Activated T-cell treated with anti-CD3 and anti-CD28 coated beads, Interleukin-2, amount 50 U/mL, for 4 hours (primary cell): ENCODE data around the gene CEP128. TPM values are rescaled to one million over a fixed set of nuclear protein-coding genes. Genes with fewer than 3 reads are reported as not detected.
"Not testable (repeated sequence)": the region's sequence is repeated elsewhere in the genome, so short reads cannot be mapped to it uniquely, and the experiment has no call there.

Source experiments
- ATAC-seq, 2 donors: fragments of 200-7000 bp; cut with Tn5 transposase; one replicate each; pipeline ENCODE4 v1.10.0; 2021
- DNase-seq: peaks from one replicate; pipeline ENCODE4 v3.0.0-alpha.2; 2020
- H3K27me3 Mint-ChIP-seq: one replicate; pipeline ENCODE4 v1.8.0; 2021; ENCODE audit warnings: low read depth, mixed read lengths
- H3K36me3 Mint-ChIP-seq: one replicate; pipeline ENCODE4 v1.8.0; 2022; ENCODE audit warnings: mixed read lengths; ENCODE audit not compliant: insufficient read depth
- H3K4me1 Mint-ChIP-seq: one replicate; pipeline ENCODE4 v1.8.0; 2021; ENCODE audit warnings: low read depth, mixed read lengths
- H3K4me3 Mint-ChIP-seq: one replicate; pipeline ENCODE4 v1.8.0; 2021; ENCODE audit warnings: mild to moderate bottlenecking, moderate library complexity, mixed read lengths
- H3K9me3 Mint-ChIP-seq: one replicate; pipeline ENCODE4 v1.8.0; 2021; ENCODE audit warnings: mixed read lengths
- total RNA-seq, 3 donors: library from RNA; stranded (reverse); gene quantifications; one replicate each; pipeline ENCODE4 v1.2.1, GENCODE V29; 2021

CEP128 gene
- total RNA-seq, 3 donors from 2014 or later, result 17.1 to 22.7 (median 21.2) TPM

- Mint-ChIP-seq H3K4me3 (peak overlapping the region; percentile 42), H3K4me1 (peaks cover 24% of the 10 kb centered on the region), H3K36me3 (peaks cover 2% of the 10 kb centered on the region), H3K9me3 (no peaks in the 10 kb centered on the region), H3K27me3 (no peaks in the 10 kb centered on the region)
- no peak for DNase-seq
- ATAC-seq, result no peak
Measured at GRCh38 chr14:80940146-80940545, 1.4 kb downstream of the CEP128 start.

DNA sequence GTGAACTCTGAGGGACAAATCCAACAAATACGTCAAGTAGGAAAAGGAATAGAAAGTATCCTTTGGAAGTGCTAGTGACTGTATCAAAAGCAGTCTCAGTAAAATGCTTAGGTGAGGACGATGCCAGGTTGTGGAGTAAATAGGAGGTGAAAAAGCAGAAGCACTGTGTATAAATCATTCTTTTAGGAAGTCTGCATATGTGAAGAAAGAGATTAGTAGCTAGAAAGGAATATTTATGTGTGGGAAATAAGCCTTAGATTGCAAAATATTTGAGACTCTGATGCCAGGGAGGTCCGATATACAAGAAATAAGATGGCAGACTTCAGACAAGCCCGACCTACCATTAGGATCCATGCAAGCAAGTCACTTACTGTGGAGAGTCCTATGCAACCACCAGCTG, 7.9 kb downstream of the CEP128 start:
- DNase-seq, result no peak
- peaks cover 5% of the 10 kb centered on the region for H3K9me3 Mint-ChIP-seq
- no peak overlapping the region for H3K4me3 Mint-ChIP-seq
- no peaks in the 10 kb centered on the region for H3K27me3 Mint-ChIP-seq
- H3K4me1 Mint-ChIP-seq, result peaks cover 41% of the 10 kb centered on the region
- no peak for ATAC-seq
- H3K36me3 Mint-ChIP-seq, result peaks cover 18% of the 10 kb centered on the region

DNA sequence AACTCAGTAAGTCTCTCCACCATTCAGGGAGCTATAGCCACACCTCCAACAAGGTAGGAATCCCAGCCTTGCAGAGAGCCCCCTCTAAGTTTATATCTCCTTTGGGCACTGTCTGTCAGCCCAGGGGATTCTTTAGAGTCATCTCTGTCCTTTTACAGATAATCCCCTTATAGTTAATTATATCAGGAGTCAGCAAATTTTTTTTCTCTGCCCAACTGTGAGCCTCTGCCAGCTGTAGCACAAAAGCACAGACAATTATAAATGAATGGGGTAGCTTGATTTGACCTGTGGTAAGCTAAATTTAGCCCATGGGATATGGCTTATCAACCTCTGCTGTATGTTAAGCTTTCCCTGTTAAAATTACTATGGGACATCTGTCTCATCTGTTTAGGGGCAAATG, 8.3 kb downstream of the CEP128 start:
- Mint-ChIP-seq H3K27me3 (no peaks in the 10 kb centered on the region), H3K36me3 (peaks cover 20% of the 10 kb centered on the region), H3K4me1 (peaks cover 41% of the 10 kb centered on the region), H3K9me3 (peaks cover 5% of the 10 kb centered on the region), H3K4me3 (no peak overlapping the region)
- DNase-seq (no peak), ATAC-seq (no peak)

- peaks cover 39% of the 10 kb centered on the region for H3K4me1 Mint-ChIP-seq
- peak; percentile 14 for DNase-seq
- H3K36me3 Mint-ChIP-seq, result peaks cover 22% of the 10 kb centered on the region
- peak overlapping the region; percentile 61 for H3K4me3 Mint-ChIP-seq
- H3K27me3 Mint-ChIP-seq, result no peaks in the 10 kb centered on the region
- H3K9me3 Mint-ChIP-seq, result peaks cover 5% of the 10 kb centered on the region
- peak; percentile 96 to 97 for ATAC-seq
Measured at GRCh38 chr14:80930836-80931389, 10.6 kb downstream of the CEP128 start.

DNA sequence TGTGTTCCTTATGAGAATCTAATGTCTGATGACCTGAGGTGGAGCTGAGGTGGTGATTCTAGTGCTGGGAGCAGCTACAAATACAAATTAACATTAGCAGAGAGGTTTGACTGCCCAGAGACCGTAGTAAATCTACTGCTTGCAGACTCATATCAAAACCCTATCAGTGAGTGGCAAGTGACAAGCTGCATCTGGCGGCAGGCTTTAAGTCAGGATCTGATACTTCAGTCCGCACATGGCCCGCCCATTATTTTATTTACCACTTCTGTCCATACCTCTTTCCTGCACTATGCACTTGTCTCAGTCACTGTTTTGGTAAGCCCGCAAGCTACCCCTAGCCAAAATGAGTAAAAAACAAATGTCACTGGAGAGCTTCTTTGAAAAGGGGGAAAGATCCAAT, 11.4 kb downstream of the CEP128 start:
- ATAC-seq (no peak), DNase-seq (no peak)
- Mint-ChIP-seq H3K36me3 (peaks cover 26% of the 10 kb centered on the region), H3K4me1 (peaks cover 42% of the 10 kb centered on the region), H3K9me3 (peaks cover 5% of the 10 kb centered on the region), H3K4me3 (peak overlapping the region; percentile 21), H3K27me3 (no peaks in the 10 kb centered on the region)

DNA sequence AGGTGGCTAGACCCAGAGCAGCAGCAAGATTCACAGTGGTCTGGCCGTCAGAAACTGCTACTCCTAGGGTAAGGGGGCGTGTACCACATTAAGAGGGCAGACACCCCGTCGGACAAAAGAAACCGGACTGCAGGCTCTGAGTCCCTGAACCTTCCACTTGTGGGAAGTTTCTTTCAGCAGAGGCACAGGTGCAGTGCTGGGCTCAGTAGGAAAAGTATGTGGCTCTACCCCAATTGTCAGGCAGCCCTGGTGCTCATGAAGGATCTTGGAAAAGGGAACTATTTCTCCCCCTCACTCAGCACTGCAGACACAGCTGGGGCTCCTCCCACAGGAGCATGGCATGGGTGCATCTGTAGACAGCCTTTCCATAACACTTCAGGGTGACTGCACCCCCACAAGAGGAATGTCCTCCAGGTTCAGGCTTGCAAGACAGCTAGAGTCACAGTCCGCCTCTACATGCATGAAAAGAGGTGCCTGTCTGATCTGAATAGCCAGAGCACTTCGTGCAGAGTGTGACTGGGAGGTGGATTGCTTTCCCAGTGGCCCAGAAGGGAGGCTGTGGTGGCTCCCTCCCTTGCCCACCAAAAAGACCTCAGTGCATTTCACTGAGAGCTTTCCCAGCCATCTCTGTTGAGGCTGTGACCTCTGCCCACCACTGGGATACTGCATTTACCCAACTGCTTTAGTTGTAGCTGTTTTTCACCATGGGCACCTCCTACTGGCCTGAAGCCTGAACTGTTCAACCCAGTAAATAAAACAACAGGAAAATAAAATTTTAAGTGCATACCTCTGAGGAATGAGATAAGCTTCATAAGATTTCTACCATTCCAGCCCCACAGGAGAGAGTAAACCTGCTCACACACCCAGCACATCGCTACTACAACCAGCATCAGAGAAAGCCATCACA, 14.2 kb downstream of the CEP128 start:
- no peak for DNase-seq
- peaks cover 33% of the 10 kb centered on the region for H3K36me3 Mint-ChIP-seq

GRCh38 chr14:80926397-80927082, 15.0 kb downstream of the CEP128 start:
- Mint-ChIP-seq H3K4me1 (peaks cover 29% of the 10 kb centered on the region), H3K27me3 (no peaks in the 10 kb centered on the region), H3K4me3 (no peak overlapping the region), H3K9me3 (peaks cover 4% of the 10 kb centered on the region), H3K36me3 (peaks cover 32% of the 10 kb centered on the region)
- DNase-seq, result no peak
- no peak for ATAC-seq

More for the DNA sequence above, 14.2 kb downstream of the CEP128 start:
- ATAC-seq, result no peak
- Mint-ChIP-seq H3K4me3 (no peak overlapping the region), H3K27me3 (no peaks in the 10 kb centered on the region), H3K4me1 (peaks cover 36% of the 10 kb centered on the region), H3K9me3 (peaks cover 5% of the 10 kb centered on the region)

DNA sequence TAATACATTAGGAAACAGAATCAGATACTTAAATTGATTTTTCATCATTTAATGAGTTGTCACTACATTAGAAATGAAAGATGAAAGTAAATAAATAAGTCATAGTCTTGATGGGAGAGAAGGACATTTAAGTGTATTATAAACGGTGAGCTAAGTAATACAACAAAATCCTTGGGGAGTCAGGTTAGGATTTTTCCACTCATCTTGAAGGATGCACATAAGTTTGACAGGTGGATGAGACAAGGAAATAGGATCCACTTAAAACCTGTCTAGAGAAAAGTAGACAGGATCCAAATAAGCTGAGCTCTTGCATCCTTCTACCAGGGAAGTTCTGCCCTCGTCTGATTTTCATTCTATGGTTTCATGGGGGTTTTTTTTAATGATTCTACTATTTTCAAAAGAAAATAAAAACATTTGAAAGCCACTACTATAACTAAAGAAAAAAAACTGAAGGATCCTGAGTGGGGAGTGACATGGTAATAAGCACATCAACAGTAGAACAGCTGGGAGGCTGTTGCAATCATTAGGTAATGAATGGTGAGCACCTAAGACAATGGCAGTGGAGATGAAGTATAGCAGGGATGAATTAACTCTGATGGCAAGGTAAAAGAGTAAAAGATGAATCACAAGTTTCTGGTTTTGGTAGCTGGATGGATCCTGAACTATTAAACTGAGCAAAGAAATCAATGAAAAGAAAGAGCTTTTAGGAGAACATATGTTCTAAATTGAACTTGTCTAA, 17.0 kb downstream of the CEP128 start:
- peaks cover 9% of the 10 kb centered on the region for H3K4me1 Mint-ChIP-seq
- ATAC-seq, result no peak
- H3K4me3 Mint-ChIP-seq, result no peak overlapping the region
- H3K27me3 Mint-ChIP-seq, result no peaks in the 10 kb centered on the region
- H3K9me3 Mint-ChIP-seq, result no peaks in the 10 kb centered on the region
- no peak for DNase-seq
- H3K36me3 Mint-ChIP-seq, result peaks cover 30% of the 10 kb centered on the region

DNA sequence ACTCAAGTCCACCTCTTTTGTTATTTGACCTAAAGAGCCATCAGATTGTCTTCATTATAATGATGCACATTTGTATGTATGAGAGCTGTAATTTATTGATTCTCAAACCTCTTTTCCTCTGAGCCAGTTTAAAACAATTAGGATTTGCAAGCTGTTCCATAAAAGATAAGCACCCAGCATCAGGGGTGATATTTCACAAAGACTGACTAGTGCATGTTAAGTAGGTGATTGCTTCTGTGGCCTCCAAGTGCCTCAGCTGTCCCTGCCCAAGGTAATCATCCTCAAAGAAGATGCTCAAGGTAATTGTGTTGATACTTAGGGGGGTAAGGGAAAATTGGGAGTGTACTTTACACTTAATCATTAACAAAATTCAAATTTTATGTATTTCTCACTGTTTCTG, 18.2 kb downstream of the CEP128 start:
- peaks cover 22% of the 10 kb centered on the region for H3K36me3 Mint-ChIP-seq
- H3K9me3 Mint-ChIP-seq, result no peaks in the 10 kb centered on the region
- no peaks in the 10 kb centered on the region for H3K27me3 Mint-ChIP-seq
- DNase-seq, result no peak
- no peak for ATAC-seq
- peaks cover 5% of the 10 kb centered on the region for H3K4me1 Mint-ChIP-seq
- H3K4me3 Mint-ChIP-seq, result no peak overlapping the region

DNA sequence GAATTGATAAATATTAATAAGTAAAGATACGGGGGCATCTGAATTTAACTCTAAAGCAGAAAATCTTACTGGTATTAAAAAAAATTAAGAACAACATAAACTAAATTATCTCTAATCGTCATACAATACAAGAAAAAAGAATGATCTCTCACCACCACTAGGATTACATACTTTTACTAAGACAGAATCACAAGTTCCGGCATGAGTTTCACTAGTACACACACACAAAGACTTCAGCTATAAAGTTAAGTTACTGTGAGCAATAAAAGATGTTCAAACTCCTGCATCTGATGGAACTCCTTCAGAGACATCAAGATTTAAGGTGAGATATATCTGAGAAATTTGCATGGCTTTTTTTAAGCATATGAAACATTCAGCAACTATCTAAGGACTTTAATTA, 21.9 kb downstream of the CEP128 start:
- ATAC-seq (no peak), DNase-seq (no peak)
- Mint-ChIP-seq H3K4me3 (no peak overlapping the region), H3K4me1 (no peaks in the 10 kb centered on the region), H3K27me3 (no peaks in the 10 kb centered on the region), H3K36me3 (peaks cover 23% of the 10 kb centered on the region), H3K9me3 (no peaks in the 10 kb centered on the region)

GRCh38 chr14:80912013-80912412, 29.5 kb downstream of the CEP128 start:
- ATAC-seq, H3K4me1 Mint-ChIP-seq, H3K27me3 Mint-ChIP-seq, DNase-seq, H3K4me3 Mint-ChIP-seq, H3K9me3 Mint-ChIP-seq: not testable (repeated sequence)
- H3K36me3 Mint-ChIP-seq, result peaks cover 27% of the 10 kb centered on the region

DNA sequence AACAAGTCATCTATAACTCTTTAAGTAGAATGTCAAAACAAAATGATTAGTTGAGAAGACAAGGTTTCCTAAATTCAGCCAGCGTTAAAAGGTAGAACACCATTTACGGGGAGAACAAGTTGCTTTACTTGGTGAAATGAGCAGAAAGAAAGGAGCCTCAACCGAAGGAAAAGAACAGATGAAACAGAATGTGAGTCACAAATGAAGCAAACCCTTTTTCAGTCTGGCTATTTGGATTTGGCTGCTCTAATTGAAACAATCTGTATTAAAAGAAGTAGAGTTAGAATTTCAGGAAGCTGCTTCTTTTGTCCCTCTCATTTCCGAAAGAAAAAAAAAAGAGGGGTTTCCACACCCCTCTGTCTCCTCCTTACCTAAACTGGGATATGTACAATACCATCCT, 34.6 kb downstream of the CEP128 start:
- Mint-ChIP-seq H3K9me3 (no peaks in the 10 kb centered on the region), H3K36me3 (peaks cover 31% of the 10 kb centered on the region), H3K27me3 (no peaks in the 10 kb centered on the region), H3K4me1 (peaks cover 4% of the 10 kb centered on the region), H3K4me3 (no peak overlapping the region)
- no peak for DNase-seq
- no peak for ATAC-seq

- Mint-ChIP-seq H3K4me3 (no peak overlapping the region), H3K4me1 (peaks cover 4% of the 10 kb centered on the region), H3K36me3 (peaks cover 36% of the 10 kb centered on the region), H3K27me3 (no peaks in the 10 kb centered on the region), H3K9me3 (no peaks in the 10 kb centered on the region)
- no peak for ATAC-seq
- DNase-seq, result no peak
Measured at GRCh38 chr14:80906336-80906735, 35.2 kb downstream of the CEP128 start.

DNA sequence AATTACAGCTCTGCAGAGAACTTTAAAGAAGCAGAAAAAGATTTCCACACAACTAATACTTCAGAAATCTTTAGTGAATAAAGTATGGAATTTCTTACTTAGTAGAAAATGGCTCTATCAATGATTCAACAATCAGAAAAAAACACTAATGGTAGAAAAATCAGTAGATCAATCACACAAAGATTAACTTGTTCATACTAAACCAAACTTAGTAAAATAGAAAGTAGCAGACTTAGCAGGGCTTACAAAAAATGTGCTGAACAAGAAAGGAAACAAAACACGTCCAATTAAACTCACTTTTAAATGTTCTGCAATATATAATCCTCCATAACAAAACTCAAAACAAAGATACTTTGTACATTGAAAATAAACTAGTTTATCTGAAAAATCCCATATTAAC, 38.9 kb downstream of the CEP128 start:
- DNase-seq (no peak), ATAC-seq (no peak)
- H3K27me3 Mint-ChIP-seq, result no peaks in the 10 kb centered on the region
- H3K36me3 Mint-ChIP-seq, result peaks cover 48% of the 10 kb centered on the region
- H3K4me1 Mint-ChIP-seq, result peaks cover 4% of the 10 kb centered on the region
- no peaks in the 10 kb centered on the region for H3K9me3 Mint-ChIP-seq
- H3K4me3 Mint-ChIP-seq, result no peak overlapping the region
